Urothelium cell line (cell line): ENCODE results near the gene CNTN3.

Experiments
- DNase-seq: peaks from one replicate; pipeline ENCODE4 v3.0.0; 2011; ENCODE audit warnings: low spot score, mixed read lengths
- FAIRE-seq: peaks from 2 replicates; lab custom pipeline; 2011; peaks lifted over from hg19 to GRCh38; lab: Jason Lieb, UNC

CNTN3 gene

GRCh38 chr3:74614107-74614967 lies at the start of gene CNTN3:
Gene CNTN3 (minus strand): TSS chr3:74614659. CDS start chr3:74521112, 93,547 bp downstream.
- DNase-seq, result peak; percentile 61

GRCh38 chr3:74663178-74663577 lies 48.7 kb upstream of the CNTN3 start:
- FAIRE-seq, result no peak
- DNase-seq, result no peak

More at GRCh38 chr3:74614107-74614967, at the start of gene CNTN3:
- FAIRE-seq, result no peak

- FAIRE-seq, result no peak
Observed at GRCh38 chr3:74661672-74662071, 47.2 kb upstream of the CNTN3 start.

GRCh38 chr3:74651885-74652284 lies 37.4 kb upstream of the CNTN3 start:
- FAIRE-seq (no peak), DNase-seq (no peak)

More at GRCh38 chr3:74661672-74662071, 47.2 kb upstream of the CNTN3 start:
- no peak for DNase-seq

GRCh38 chr3:74651292-74651691 lies 36.8 kb upstream of the CNTN3 start:
- DNase-seq (no peak), FAIRE-seq (no peak)

- DNase-seq (no peak), FAIRE-seq (no peak)
Observed at GRCh38 chr3:74648107-74648506, 33.6 kb upstream of the CNTN3 start.

- DNase-seq, result no peak
- no peak for FAIRE-seq
Observed at GRCh38 chr3:74646094-74646493, 31.6 kb upstream of the CNTN3 start.

- FAIRE-seq, result no peak
- DNase-seq, result no peak
Observed at GRCh38 chr3:74643636-74644035, 29.2 kb upstream of the CNTN3 start.

- no peak for DNase-seq
- FAIRE-seq, result no peak
Observed at GRCh38 chr3:74642876-74643275, 28.4 kb upstream of the CNTN3 start.

- FAIRE-seq (no peak), DNase-seq (no peak)
Observed at GRCh38 chr3:74640211-74640610, 25.8 kb upstream of the CNTN3 start.

- FAIRE-seq, result no peak
- DNase-seq, result no peak
Observed at GRCh38 chr3:74639681-74640080, 25.2 kb upstream of the CNTN3 start.

- no peak for FAIRE-seq
- no peak for DNase-seq
Observed at GRCh38 chr3:74636981-74637380, 22.5 kb upstream of the CNTN3 start.

- no peak for DNase-seq
- FAIRE-seq, result no peak
Observed at GRCh38 chr3:74633021-74633420, 18.6 kb upstream of the CNTN3 start.

- FAIRE-seq, result no peak
- no peak for DNase-seq
Observed at GRCh38 chr3:74631351-74632140, 17.1 kb upstream of the CNTN3 start.

GRCh38 chr3:74630602-74631001 lies 16.1 kb upstream of the CNTN3 start:
- DNase-seq, result no peak

GRCh38 chr3:74626011-74626410 lies 11.6 kb upstream of the CNTN3 start:
- FAIRE-seq (no peak), DNase-seq (no peak)

More at GRCh38 chr3:74630602-74631001, 16.1 kb upstream of the CNTN3 start:
- FAIRE-seq, result no peak

- FAIRE-seq (no peak), DNase-seq (no peak)
Observed at GRCh38 chr3:74624301-74624700, 9.8 kb upstream of the CNTN3 start.

- DNase-seq (no peak), FAIRE-seq (no peak)
Observed at GRCh38 chr3:74623261-74623836, 8.9 kb upstream of the CNTN3 start.

GRCh38 chr3:74621581-74621980 lies 7.1 kb upstream of the CNTN3 start:
- FAIRE-seq, result no peak
- DNase-seq, result no peak

GRCh38 chr3:74617776-74618175 lies 3.3 kb upstream of the CNTN3 start:
- DNase-seq (no peak), FAIRE-seq (no peak)

GRCh38 chr3:74613521-74614106 lies 845 bp downstream of the CNTN3 start:
- DNase-seq, result peak; percentile 19
- FAIRE-seq, result no peak
